Measurements from ENCODE around the gene VAMP4. TPM values are rescaled to one million over a fixed set of nuclear protein-coding genes. Genes with fewer than 3 reads are reported as not detected.

The VAMP4 gene
- total and polyA plus RNA-seq, 10 of the 15 experiments (the other 5 are each of a cell fraction or from before 2014, with no cell fraction given) = 0.90 to 7.9 (median 4.3) TPM

- FAIRE-seq = no peak
- CTCF ChIA-PET = no interaction called here
- H3K4me3 ChIP-seq = no peak overlapping the region
- H3K4me2 ChIP-seq (ENCODE audit: control insufficient read depth, insufficient read depth) = no peak overlapping the region
- SMC1A ChIA-PET (ENCODE audit: uncharacterized antibody, unreplicated experiment) = no interaction called here
- no TSS peak for BruUV-seq (replicated peaks)
- no peaks in the 10 kb centered on the region for H4K20me1 ChIP-seq (ENCODE audit: control insufficient read depth, insufficient read depth)
- no peak overlapping the region for H3K27ac ChIP-seq (ENCODE audit: control insufficient read depth, insufficient read depth)
- intact Hi-C loops (cut with micrococcal nuclease; ENCODE audit: unreplicated experiment) (no loop called here), in situ Hi-C loops (cut with MboI) (no loop called here)
- TF ChIP-seq RFX5 (IDR thresholded peaks at IDR 0.05; ENCODE audit: low read depth, low read length) (no peak), NBN (IDR thresholded peaks at IDR 0.05) (no peak)
- H3K4me1 ChIP-seq (ENCODE audit: control insufficient read depth, insufficient read depth, low read length) = no peaks in the 10 kb centered on the region
- no peak for DNase-seq (ENCODE audit: low read depth, low spot score)
- H3K9ac ChIP-seq (ENCODE audit: control insufficient read depth, insufficient read depth, low read length) = no peak overlapping the region
- POLR2A ChIA-PET = no interaction called here
- H3K9me3 ChIP-seq (replicated peaks; ENCODE audit: control insufficient read depth, insufficient read depth, low read length) = no peaks in the 10 kb centered on the region
- H2AFZ ChIP-seq (ENCODE audit: control insufficient read depth, low read depth, low read length) = no peak overlapping the region
- RAD21 ChIA-PET (ENCODE audit: unreplicated experiment) = no interaction called here
- WGBS (ENCODE audit: insufficient coverage, insufficient replicate concordance, low lambda C conversion rate, missing lambda C conversion rate) = 73% methylated on average over 28 of the region's 28 CpGs
- H3K36me3 ChIP-seq (ENCODE audit: control insufficient read depth in 2 of 2, insufficient read depth in 2 of 2, low read length in 1 of 2) = no peaks in the 10 kb centered on the region
- H3K79me2 ChIP-seq (ENCODE audit: control insufficient read depth, insufficient read depth, low read length) = no peaks in the 10 kb centered on the region
- no peaks in the 10 kb centered on the region; a peak in 1 of 4 replicates for H3K27me3 ChIP-seq (replicated peaks in 1 of 2; ENCODE audit: control insufficient read depth in 2 of 2, insufficient read depth in 2 of 2, low read length in 1 of 2)
- ATAC-seq = no peak
Measured at GRCh38 chr1:171670739-171671138, 71.1 kb downstream of the VAMP4 start.

DNA sequence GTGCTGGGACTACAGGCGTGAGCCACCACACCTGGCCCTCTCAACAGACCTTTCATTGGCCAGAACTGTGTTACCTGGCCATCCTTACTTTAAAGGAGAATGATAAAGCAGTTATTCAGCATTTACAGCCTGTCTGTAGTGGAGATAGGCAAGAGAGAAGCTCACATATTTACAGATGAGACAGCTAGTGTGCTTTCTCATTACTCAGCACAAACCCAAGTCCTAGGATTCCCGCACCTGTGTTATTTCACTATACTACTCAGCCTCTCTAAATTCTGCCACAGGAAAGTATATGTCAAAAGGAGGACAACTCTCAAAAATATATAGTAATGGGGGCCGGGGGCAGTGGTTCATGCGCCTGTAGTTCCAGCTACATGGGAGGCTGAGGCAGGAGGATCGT lies 73.5 kb downstream of the VAMP4 start:
- H3K27me3 ChIP-seq (replicated peaks in 1 of 2; ENCODE audit: control insufficient read depth in 2 of 2, insufficient read depth in 2 of 2, low read length in 1 of 2) = no peaks in the 10 kb centered on the region; a peak in 1 of 4 replicates
- ChIA-PET POLR2A (interaction anchor here (0.5 kb wide), 1 partner anchor 256 kb away, joined by 3 read pairs; no protein-coding TSS in a partner anchor), RAD21 (ENCODE audit: unreplicated experiment) (no interaction called here), SMC1A (ENCODE audit: uncharacterized antibody, unreplicated experiment) (interaction anchor here (1.1 to 2.5 kb wide), 3 partner anchors 13 to 300 kb away, joined by 3 to 8 read pairs (median 4); no protein-coding TSS in a partner anchor), CTCF (interaction anchor here (1.5 to 2.0 kb wide), 3 partner anchors 14 to 318 kb away, joined by 4 to 5 read pairs (median 4); no protein-coding TSS in a partner anchor)
- no peak overlapping the region for H3K27ac ChIP-seq (ENCODE audit: control insufficient read depth, insufficient read depth)
- in situ Hi-C loops (cut with MboI) (no loop called here), intact Hi-C loops (cut with micrococcal nuclease; ENCODE audit: unreplicated experiment) (no loop called here)
- no peak overlapping the region for H3K4me2 ChIP-seq (ENCODE audit: control insufficient read depth, insufficient read depth)
- no peak overlapping the region for H3K9ac ChIP-seq (ENCODE audit: control insufficient read depth, insufficient read depth, low read length)
- H3K36me3 ChIP-seq (ENCODE audit: control insufficient read depth in 2 of 2, insufficient read depth in 2 of 2, low read length in 1 of 2) = no peaks in the 10 kb centered on the region
- H3K4me1 ChIP-seq (ENCODE audit: control insufficient read depth, insufficient read depth, low read length) = no peaks in the 10 kb centered on the region
- H3K4me3 ChIP-seq = no peak overlapping the region
- ATAC-seq (no peak), FAIRE-seq (no peak), DNase-seq (ENCODE audit: low read depth, low spot score) (no peak)
- BruUV-seq (replicated peaks) = no TSS peak
- H3K79me2 ChIP-seq (ENCODE audit: control insufficient read depth, insufficient read depth, low read length) = no peaks in the 10 kb centered on the region
- no peaks in the 10 kb centered on the region for H3K9me3 ChIP-seq (replicated peaks; ENCODE audit: control insufficient read depth, insufficient read depth, low read length)
- 44% methylated on average over 5 of the region's 5 CpGs for WGBS (ENCODE audit: insufficient coverage, insufficient replicate concordance, low lambda C conversion rate, missing lambda C conversion rate)
- H4K20me1 ChIP-seq (ENCODE audit: control insufficient read depth, insufficient read depth) = no peaks in the 10 kb centered on the region
- no peak overlapping the region for H2AFZ ChIP-seq (ENCODE audit: control insufficient read depth, low read depth, low read length)
- TF ChIP-seq CHD2 (IDR thresholded peaks at IDR 0.05; ENCODE audit: borderline replicate concordance, low read depth, low read length) (no peak), E2F4 (IDR thresholded peaks at IDR 0.05; ENCODE audit: low read depth, low read length) (no peak), RB1 (IDR thresholded peaks at IDR 0.05; ENCODE audit: borderline replicate concordance) (no peak), CHD1 (IDR thresholded peaks at IDR 0.05; ENCODE audit: low read depth, low read length) (no peak), RELA (IDR thresholded peaks at IDR 0.05; ENCODE audit: borderline replicate concordance, partially characterized antibody) (no peak), KAT2A (conservative IDR thresholded peaks at IDR 0.05; ENCODE audit: control insufficient read depth, low read depth, low read length) (no peak), ATF2 (IDR thresholded peaks at IDR 0.05; ENCODE audit: low read length) (no peak), IRF5 (IDR thresholded peaks at IDR 0.05; ENCODE audit: borderline replicate concordance) (no peak), IRF4 (IDR thresholded peaks at IDR 0.05; ENCODE audit: low read depth, low read length) (no peak), SREBF2 (IDR thresholded peaks at IDR 0.05; ENCODE audit: low read length) (no peak), CHD4 (IDR thresholded peaks at IDR 0.05) (no peak), EED (IDR thresholded peaks at IDR 0.05; ENCODE audit: low read depth) (no peak), CREB1 (IDR thresholded peaks at IDR 0.05; ENCODE audit: low read depth) (no peak), NFIC (IDR thresholded peaks at IDR 0.05; ENCODE audit: low read depth, low read length) (no peak), SIN3A (IDR thresholded peaks at IDR 0.05; ENCODE audit: low read depth, low read length) (no peak)
